ENCODE data around the gene PALMD.

GRCh38 chr1:99607590-99607989 is 38.3 kb upstream of the PALMD start:
- TF ChIP-seq CTCF (IDR thresholded peaks at IDR 0.05) (no peak), POLR2A (IDR thresholded peaks at IDR 0.05) (no peak)
